GM12878 (cell line): ENCODE results near the gene LBHD1. TPM values are rescaled to one million over a fixed set of nuclear protein-coding genes. Genes with fewer than 3 reads are reported as not detected.

ENCODE experiments used
- EZH2 ChIP-seq: IDR thresholded peaks from 2 replicates; pipeline ENCODE4 v1.6.1; 2012; ENCODE audit warnings: low read depth, mild to moderate bottlenecking, control low read depth, inconsistent platforms, low read length, borderline replicate concordance; ENCODE audit not compliant: control insufficient read depth
- LARP7 ChIP-seq: fragments of 450-650 bp; IDR thresholded peaks from 2 replicates; pipeline ENCODE4 v1.6.1; 2017; ENCODE audit warnings: mild to moderate bottlenecking
- SIN3A ChIP-seq: IDR thresholded peaks from 2 replicates; pipeline ENCODE4 v1.6.1; 2012; ENCODE audit warnings: low read depth, low read length, improper control_type of control experiment
- ZNF622 ChIP-seq: fragments of 450-650 bp; IDR thresholded peaks from 2 replicates; pipeline ENCODE4 v1.6.1; 2017; ENCODE audit warnings: mild to moderate bottlenecking, inconsistent platforms
- polyA plus RNA-seq, 11 experiments: library from polyadenylated mRNA; depleted of rRNA in 4 of 11; unstranded in 6 of 11; stranded (reverse) in 5 of 11; fragments of >200 nt; fragmentation: Nextera tagmentation in 4 of 11; fragmentation: Illumina TruSeq in 1 of 11; extraction: Ambion mirVana in 4 of 11; extraction: Trizol in 1 of 11; gene quantifications; 1 replicate in 1 of 11; 2 replicates in 10 of 11; pipeline versions ENCODE4 v1.2.1 to v1.2.3, GENCODE V29; 2011 to 2016; ENCODE audit warnings: inconsistent platforms in 2 of 11, missing spikeins in 2 of 11, low read depth in 1 of 11
- total RNA-seq, 4 experiments: library from RNA; depleted of rRNA in 3 of 4; stranded (reverse); fragments of >200 nt in 3 of 4; fragmentation: Illumina TruSeq in 1 of 4; extraction: Trizol in 1 of 4; gene quantifications; 2 replicates each; pipeline versions ENCODE4 v1.2.1 to v1.2.3, GENCODE V29; 2013 to 2021
- TF ChIP-seq, protein P1 (sequence below): fragments of 450-650 bp; IDR thresholded peaks from 2 replicates; pipeline ENCODE4 v1.6.1; 2016; ENCODE audit warnings: mild to moderate bottlenecking, moderate library complexity, borderline replicate concordance
- TF ChIP-seq, protein P2 (sequence below): fragments of 450-650 bp; IDR thresholded peaks from 2 replicates; pipeline ENCODE4 v1.6.1; 2016; ENCODE audit warnings: mild to moderate bottlenecking

LBHD1 gene
- total and polyA plus RNA-seq, 10 of the 15 experiments (the other 5 are each of a cell fraction or from before 2014, with no cell fraction given), result 0.79 to 12.0 (median 7.6) TPM

DNA sequence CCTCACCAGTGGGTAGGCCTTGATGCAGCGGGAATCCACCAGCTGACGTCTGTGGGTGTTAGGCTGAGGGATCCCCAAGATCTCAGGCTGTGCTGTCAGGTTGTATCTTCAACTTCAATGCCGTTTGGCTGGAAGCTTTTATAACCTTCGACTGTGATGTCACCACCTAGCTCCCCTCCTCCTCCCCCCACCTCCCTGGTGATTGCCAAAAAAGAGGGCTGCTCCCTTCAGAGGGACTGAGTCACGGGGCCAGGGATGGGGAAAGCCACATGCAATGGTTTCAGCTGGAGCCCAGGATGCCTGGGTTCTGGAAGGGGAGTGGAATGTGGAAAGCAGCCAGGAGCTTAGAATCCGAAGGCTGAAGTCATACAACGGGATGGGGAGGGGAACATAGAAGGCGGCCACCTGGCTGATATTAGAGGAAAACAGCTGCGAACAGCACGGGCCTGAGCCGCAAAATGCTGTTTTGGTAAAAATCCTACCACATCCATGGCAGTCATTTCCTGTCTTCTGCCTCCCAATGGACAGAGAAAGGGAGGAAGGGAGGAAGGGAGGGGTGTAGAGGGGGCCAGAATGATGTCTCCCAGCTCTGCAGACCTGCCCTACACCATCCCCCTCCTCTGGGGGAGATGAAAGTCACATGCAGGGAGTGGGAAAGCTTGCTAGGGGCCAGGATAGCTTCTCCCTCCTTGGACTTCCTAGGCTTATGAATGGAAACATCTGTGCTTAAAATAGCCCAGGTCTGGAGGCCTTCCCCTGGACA lies 17.5 kb upstream of the LBHD1 start, which contains the start of gene LRRN4CL (continued):
- TF ChIP-seq, protein P1, sequence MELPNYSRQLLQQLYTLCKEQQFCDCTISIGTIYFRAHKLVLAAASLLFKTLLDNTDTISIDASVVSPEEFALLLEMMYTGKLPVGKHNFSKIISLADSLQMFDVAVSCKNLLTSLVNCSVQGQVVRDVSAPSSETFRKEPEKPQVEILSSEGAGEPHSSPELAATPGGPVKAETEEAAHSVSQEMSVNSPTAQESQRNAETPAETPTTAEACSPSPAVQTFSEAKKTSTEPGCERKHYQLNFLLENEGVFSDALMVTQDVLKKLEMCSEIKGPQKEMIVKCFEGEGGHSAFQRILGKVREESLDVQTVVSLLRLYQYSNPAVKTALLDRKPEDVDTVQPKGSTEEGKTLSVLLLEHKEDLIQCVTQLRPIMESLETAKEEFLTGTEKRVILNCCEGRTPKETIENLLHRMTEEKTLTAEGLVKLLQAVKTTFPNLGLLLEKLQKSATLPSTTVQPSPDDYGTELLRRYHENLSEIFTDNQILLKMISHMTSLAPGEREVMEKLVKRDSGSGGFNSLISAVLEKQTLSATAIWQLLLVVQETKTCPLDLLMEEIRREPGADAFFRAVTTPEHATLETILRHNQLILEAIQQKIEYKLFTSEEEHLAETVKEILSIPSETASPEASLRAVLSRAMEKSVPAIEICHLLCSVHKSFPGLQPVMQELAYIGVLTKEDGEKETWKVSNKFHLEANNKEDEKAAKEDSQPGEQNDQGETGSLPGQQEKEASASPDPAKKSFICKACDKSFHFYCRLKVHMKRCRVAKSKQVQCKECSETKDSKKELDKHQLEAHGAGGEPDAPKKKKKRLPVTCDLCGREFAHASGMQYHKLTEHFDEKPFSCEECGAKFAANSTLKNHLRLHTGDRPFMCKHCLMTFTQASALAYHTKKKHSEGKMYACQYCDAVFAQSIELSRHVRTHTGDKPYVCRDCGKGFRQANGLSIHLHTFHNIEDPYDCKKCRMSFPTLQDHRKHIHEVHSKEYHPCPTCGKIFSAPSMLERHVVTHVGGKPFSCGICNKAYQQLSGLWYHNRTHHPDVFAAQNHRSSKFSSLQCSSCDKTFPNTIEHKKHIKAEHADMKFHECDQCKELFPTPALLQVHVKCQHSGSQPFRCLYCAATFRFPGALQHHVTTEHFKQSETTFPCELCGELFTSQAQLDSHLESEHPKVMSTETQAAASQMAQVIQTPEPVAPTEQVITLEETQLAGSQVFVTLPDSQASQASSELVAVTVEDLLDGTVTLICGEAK, result no peak
- TF ChIP-seq ZNF622 (no peak), SIN3A (no peak), EZH2 (no peak), LARP7 (no peak)
- TF ChIP-seq, protein P2, sequence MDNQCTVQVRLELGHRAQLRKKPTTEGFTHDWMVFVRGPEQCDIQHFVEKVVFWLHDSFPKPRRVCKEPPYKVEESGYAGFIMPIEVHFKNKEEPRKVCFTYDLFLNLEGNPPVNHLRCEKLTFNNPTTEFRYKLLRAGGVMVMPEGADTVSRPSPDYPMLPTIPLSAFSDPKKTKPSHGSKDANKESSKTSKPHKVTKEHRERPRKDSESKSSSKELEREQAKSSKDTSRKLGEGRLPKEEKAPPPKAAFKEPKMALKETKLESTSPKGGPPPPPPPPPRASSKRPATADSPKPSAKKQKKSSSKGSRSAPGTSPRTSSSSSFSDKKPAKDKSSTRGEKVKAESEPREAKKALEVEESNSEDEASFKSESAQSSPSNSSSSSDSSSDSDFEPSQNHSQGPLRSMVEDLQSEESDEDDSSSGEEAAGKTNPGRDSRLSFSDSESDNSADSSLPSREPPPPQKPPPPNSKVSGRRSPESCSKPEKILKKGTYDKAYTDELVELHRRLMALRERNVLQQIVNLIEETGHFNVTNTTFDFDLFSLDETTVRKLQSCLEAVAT, result no peak
